Right lobe of liver (tissue), 6 donors: ENCODE measurements around the gene THG1L. TPM values are rescaled to one million over a fixed set of nuclear protein-coding genes. Genes with fewer than 3 reads are reported as not detected.

Source experiments
- ATAC-seq, 4 donors: fragments of 200-7000 bp; cut with Tn5 transposase; one replicate each; pipeline ENCODE4 v1.9.1; 2020; ENCODE audit warnings: mild to moderate bottlenecking in 4 of 4, moderate library complexity in 4 of 4
- DNase-seq, 3 donors: peaks; one replicate each; pipeline ENCODE4 v3.0.0-alpha.2; 2020
- H3K27ac ChIP-seq, 3 donors: fragments of 200-600 bp; one replicate each; pipeline ENCODE4 v1.8.0; 2022
- H3K27me3 ChIP-seq, 2 donors: fragments of 200-600 bp; one replicate each; pipeline ENCODE4 v1.8.0; 2022
- H3K36me3 ChIP-seq, 4 donors: fragments of 200-600 bp; sonication (generic) in 1 of 4; one replicate each; pipeline versions ENCODE4 v1.5.1 to v1.8.0; 2017 to 2022; ENCODE audit warnings: control low read depth in 1 of 4
- H3K4me1 ChIP-seq, 4 donors: fragments of 200-600 bp; sonication (generic) in 1 of 4; one replicate each; pipeline versions ENCODE4 v1.5.1 to v1.8.0; 2017 to 2022; ENCODE audit warnings: control low read depth in 1 of 4
- H3K4me3 ChIP-seq, 3 donors: fragments of 200-600 bp; one replicate each; pipeline ENCODE4 v1.8.0; 2022
- H3K9me3 ChIP-seq, 4 donors: fragments of 200-600 bp; sonication (generic) in 1 of 4; one replicate each; pipeline versions ENCODE4 v1.5.1 to v1.8.0; 2017 to 2022; ENCODE audit warnings: control low read depth in 1 of 4
- POLR2A ChIP-seq: fragments of 450-650 bp; IDR thresholded peaks from one replicate; pipeline ENCODE4 v1.6.1; 2017; ENCODE audit warnings: antibody characterized with exemption, mild to moderate bottlenecking
- WGBS: methylation state at CpG from one replicate; pipeline ENCODE4 v1.1.6; 2018; ENCODE audit warnings: low coverage, low lambda C conversion rate; ENCODE audit not compliant: insufficient coverage; ENCODE audit errors: missing lambda C conversion rate; 5-methylcytosine and 5-hydroxymethylcytosine counted together
- intact Hi-C, 2 donors: fragments of 100-400 bp; cut with DNase I; formaldehyde crosslinking; loops; one replicate each; pipeline versions ENCODE4 v1.11.2 to v1.14.1; 2022
- total RNA-seq, 6 experiments: library from RNA; depleted of rRNA in 2 of 6; stranded (reverse); fragments of >200 nt in 2 of 6; fragmentation: NEBNext Ultra II Directional in 3 of 6; extraction: Animal tissue kit (Norgen Biotek cat#: 25700) in 3 of 6; gene quantifications; one replicate each; pipeline versions ENCODE4 v1.1.0 to v1.2.4, GENCODE V29; 2016 to 2023
- TF ChIP-seq, protein P1 (sequence below), 4 donors: fragments of 200-600 bp in 3 of 4; fragments of 450-650 bp in 1 of 4; IDR thresholded peaks; one replicate each; pipeline versions ENCODE4 v1.5.1 to v1.8.0; 2016 to 2022; ENCODE audit warnings: antibody characterized with exemption in 4 of 4, mild to moderate bottlenecking in 2 of 4
- donor health status: DM: no; HTN: yes; CAD: no.
- donor health status: DM: no; HTN: no; CAD: no.
- donor health status: DM: no; HTN: no; CAD: no.
- donor health status: DM: no; HTN: yes; CAD: no.
- donor health status: DM: no; HTN: yes; CAD: no.

The THG1L gene
- total RNA-seq, 6 experiments from 2014 or later: 3.3 to 7.8 (median 5.5) TPM

DNA sequence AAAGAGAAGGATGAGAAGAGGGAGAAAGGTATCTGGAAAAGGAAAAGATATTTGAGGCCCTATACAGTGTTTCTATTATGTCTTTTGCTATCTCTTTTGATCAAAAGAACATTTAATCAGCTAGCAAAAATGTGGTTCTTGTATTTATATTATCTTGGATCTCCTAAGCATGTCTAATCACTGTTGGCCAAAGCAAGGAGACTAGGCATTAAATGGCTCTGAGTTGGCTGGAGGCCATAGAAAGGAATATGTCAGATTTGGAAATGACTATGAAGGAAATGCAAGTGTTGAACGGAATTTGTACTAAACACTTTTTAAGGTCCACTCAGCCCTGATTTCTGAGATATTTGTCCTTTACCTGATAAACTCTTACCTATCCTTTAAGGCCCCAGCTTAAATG, 22.4 kb upstream of the THG1L start:
- H3K36me3 ChIP-seq: no peaks in the 10 kb centered on the region
- no peak overlapping the region for H3K27ac ChIP-seq
- H3K9me3 ChIP-seq: no peaks in the 10 kb centered on the region
- H3K4me3 ChIP-seq: no peak overlapping the region
- TF ChIP-seq, protein P1, sequence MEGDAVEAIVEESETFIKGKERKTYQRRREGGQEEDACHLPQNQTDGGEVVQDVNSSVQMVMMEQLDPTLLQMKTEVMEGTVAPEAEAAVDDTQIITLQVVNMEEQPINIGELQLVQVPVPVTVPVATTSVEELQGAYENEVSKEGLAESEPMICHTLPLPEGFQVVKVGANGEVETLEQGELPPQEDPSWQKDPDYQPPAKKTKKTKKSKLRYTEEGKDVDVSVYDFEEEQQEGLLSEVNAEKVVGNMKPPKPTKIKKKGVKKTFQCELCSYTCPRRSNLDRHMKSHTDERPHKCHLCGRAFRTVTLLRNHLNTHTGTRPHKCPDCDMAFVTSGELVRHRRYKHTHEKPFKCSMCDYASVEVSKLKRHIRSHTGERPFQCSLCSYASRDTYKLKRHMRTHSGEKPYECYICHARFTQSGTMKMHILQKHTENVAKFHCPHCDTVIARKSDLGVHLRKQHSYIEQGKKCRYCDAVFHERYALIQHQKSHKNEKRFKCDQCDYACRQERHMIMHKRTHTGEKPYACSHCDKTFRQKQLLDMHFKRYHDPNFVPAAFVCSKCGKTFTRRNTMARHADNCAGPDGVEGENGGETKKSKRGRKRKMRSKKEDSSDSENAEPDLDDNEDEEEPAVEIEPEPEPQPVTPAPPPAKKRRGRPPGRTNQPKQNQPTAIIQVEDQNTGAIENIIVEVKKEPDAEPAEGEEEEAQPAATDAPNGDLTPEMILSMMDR (IDR thresholded peaks at IDR 0.05): no peak
- no peak for TF ChIP-seq POLR2A
- H3K27me3 ChIP-seq: no peaks in the 10 kb centered on the region
- no peaks in the 10 kb centered on the region for H3K4me1 ChIP-seq
- ATAC-seq (no peak), DNase-seq (no peak)
- intact Hi-C loops: no loop called here
- WGBS: 60% methylated on average over 1 of the region's 1 CpG

DNA sequence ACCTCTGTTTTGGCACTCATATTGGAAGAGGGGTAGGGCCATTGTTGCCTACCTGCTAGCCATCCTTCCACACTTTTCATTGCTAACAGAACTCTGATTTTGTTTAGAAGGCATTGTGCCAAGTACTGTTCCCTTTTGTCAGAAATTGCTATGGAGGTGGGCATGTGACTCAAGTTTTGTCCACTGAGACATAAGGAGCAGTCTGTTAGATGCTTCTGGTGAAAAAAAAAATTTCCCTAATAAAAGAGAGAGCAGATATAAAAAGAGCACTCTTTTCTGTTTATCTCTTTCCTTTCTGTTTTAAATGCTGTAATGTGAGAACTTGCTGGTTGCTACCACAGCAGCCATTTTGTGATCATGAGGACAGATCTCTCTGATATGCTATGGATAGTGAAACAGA, 21.9 kb upstream of the THG1L start:
- H3K27me3 ChIP-seq: no peaks in the 10 kb centered on the region
- TF ChIP-seq POLR2A: no peak
- TF ChIP-seq, protein P1 (IDR thresholded peaks at IDR 0.05): no peak
- no peaks in the 10 kb centered on the region for H3K36me3 ChIP-seq
- no peaks in the 10 kb centered on the region for H3K4me1 ChIP-seq
- ATAC-seq (no peak), DNase-seq (no peak)
- H3K4me3 ChIP-seq: no peak overlapping the region
- no peaks in the 10 kb centered on the region for H3K9me3 ChIP-seq
- H3K27ac ChIP-seq: no peak overlapping the region
- intact Hi-C loops: no loop called here

DNA sequence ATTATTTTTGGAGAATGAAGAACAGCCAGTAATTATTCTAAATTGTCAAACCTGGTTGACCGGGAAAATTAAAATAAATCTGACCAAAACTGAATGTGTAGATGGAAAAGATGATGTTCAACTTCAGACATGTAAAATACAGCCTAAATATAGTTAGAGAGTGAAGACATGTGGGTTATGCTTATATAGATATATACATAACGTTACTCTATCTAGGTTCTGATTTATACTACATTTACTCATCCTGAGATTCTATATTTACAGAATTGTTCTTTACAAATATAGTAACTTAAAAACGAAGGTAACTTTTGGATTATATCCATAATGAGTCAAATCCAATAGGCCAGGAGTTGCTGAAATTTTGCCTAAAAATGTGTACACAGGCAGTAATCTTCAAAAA, 20.8 kb upstream of the THG1L start:
- no peak overlapping the region for H3K27ac ChIP-seq
- ATAC-seq: no peak
- no peak for DNase-seq
- no peaks in the 10 kb centered on the region for H3K9me3 ChIP-seq
- TF ChIP-seq POLR2A: no peak
- TF ChIP-seq, protein P1 (IDR thresholded peaks at IDR 0.05): no peak
- intact Hi-C loops: loop anchor here in 1 of 2 donors (10.0 kb wide), 1 partner anchor 266 kb away; no protein-coding TSS in a partner anchor
- no peaks in the 10 kb centered on the region for H3K4me1 ChIP-seq
- no peak overlapping the region for H3K4me3 ChIP-seq
- WGBS: 64% methylated on average over 3 of the region's 3 CpGs
- no peaks in the 10 kb centered on the region for H3K27me3 ChIP-seq
- H3K36me3 ChIP-seq: no peaks in the 10 kb centered on the region

DNA sequence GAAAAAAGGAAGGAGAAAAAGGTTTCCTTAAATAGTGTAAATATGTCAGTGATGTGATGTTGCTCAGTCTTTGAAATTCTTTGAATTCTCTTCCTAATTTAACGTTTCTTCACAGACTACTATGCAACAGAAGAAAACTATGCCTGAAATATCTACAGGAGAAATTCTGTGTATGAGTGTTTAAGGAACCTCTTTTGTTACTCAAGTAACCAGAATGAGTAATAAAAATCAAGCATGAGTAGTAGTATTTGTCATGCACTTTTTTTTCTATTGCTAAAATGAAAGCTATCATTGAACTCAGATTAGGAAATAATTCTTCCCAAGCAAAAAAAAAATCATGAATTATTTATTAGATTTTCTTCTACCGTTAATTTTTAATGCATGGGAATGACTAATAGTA, 20.3 kb upstream of the THG1L start:
- ATAC-seq (no peak), DNase-seq (no peak)
- Histone ChIP-seq H3K9me3 (no peaks in the 10 kb centered on the region), H3K27me3 (no peaks in the 10 kb centered on the region), H3K4me1 (no peaks in the 10 kb centered on the region), H3K4me3 (no peak overlapping the region), H3K36me3 (no peaks in the 10 kb centered on the region), H3K27ac (no peak overlapping the region)
- TF ChIP-seq, protein P1 (IDR thresholded peaks at IDR 0.05): no peak
- no peak for TF ChIP-seq POLR2A
- intact Hi-C loops: loop anchor here in 1 of 2 donors (10.0 kb wide), 1 partner anchor 266 kb away; no protein-coding TSS in a partner anchor
- 41% methylated on average over 2 of the region's 2 CpGs for WGBS
